HepG2 (cell line): ENCODE results near the gene ANG. TPM values are rescaled to one million over a fixed set of nuclear protein-coding genes. Genes with fewer than 3 reads are reported as not detected.

ENCODE experiments used
- AFF4 ChIP-seq: sonication (generic); formaldehyde crosslinking; IDR thresholded peaks from 2 replicates; pipeline ENCODE4 v1.4.0; 2020; ENCODE audit warnings: missing genetic modification reagents
- BORCS8-MEF2B ChIP-seq: sonication (generic); formaldehyde crosslinking; IDR thresholded peaks from 2 replicates; pipeline ENCODE4 v1.8.0; 2022; ENCODE audit warnings: mild to moderate bottlenecking, missing genetic modification reagents
- DPF2 ChIP-seq: sonication (generic); formaldehyde crosslinking; IDR thresholded peaks from 2 replicates; pipeline ENCODE4 v1.4.0; 2020; ENCODE audit warnings: mild to moderate bottlenecking, low read depth, missing genetic modification reagents, borderline replicate concordance
- HNRNPK ChIP-seq: fragments of 200-400 bp; formaldehyde crosslinking; IDR thresholded peaks from 2 replicates; pipeline ENCODE4 v1.6.1; 2018; ENCODE audit warnings: low read length, low read depth, moderate library complexity, mild to moderate bottlenecking; ENCODE audit not compliant: poor library complexity, severe bottlenecking
- HOXA3 ChIP-seq: sonication (generic); formaldehyde crosslinking; IDR thresholded peaks from 2 replicates; pipeline ENCODE4 v1.5.0; 2020; ENCODE audit warnings: missing genetic modification reagents
- KDM5B ChIP-seq: sonication (generic); formaldehyde crosslinking; IDR thresholded peaks from 2 replicates; pipeline ENCODE4 v1.4.0; 2020; ENCODE audit warnings: missing genetic modification reagents, mild to moderate bottlenecking, borderline replicate concordance
- MIER2 ChIP-seq: IDR thresholded peaks from 2 replicates; pipeline ENCODE4 v1.6.1; 2016; ENCODE audit warnings: missing biosample characterization, missing genetic modification reagents
- MYC ChIP-seq: sonication (generic); formaldehyde crosslinking; IDR thresholded peaks from 2 replicates; pipeline ENCODE4 v1.9.0; 2021; ENCODE audit warnings: missing genetic modification reagents, borderline replicate concordance
- NFKB2 ChIP-seq: sonication (generic); formaldehyde crosslinking; IDR thresholded peaks from 2 replicates; pipeline ENCODE4 v1.4.0; 2020; ENCODE audit warnings: missing genetic modification reagents, borderline replicate concordance
- NFYC ChIP-seq: IDR thresholded peaks from 2 replicates; pipeline ENCODE4 v1.6.1; 2016; ENCODE audit warnings: missing genetic modification reagents, missing compliant biosample characterization
- PAF1 ChIP-seq: IDR thresholded peaks from 2 replicates; pipeline ENCODE4 v1.6.1; 2016; ENCODE audit warnings: missing genetic modification reagents, missing compliant biosample characterization
- PPARG ChIP-seq: conservative IDR thresholded peaks from 2 replicates; pipeline ENCODE4 v1.6.1; 2016; ENCODE audit warnings: missing biosample characterization, missing genetic modification reagents
- SOX13 ChIP-seq, 3 experiments: fragments of 450-650 bp in 1 of 3; sonication (generic) in 1 of 3; formaldehyde crosslinking in 1 of 3; IDR thresholded peaks in 2 of 3; conservative IDR thresholded peaks in 1 of 3; 2 replicates each; pipeline versions ENCODE4 v1.5.0 to v1.6.1; 2016 to 2020; ENCODE audit warnings: antibody characterized with exemption in 1 of 3, mild to moderate bottlenecking in 1 of 3, missing compliant biosample characterization in 1 of 3, missing genetic modification reagents in 1 of 3, moderate library complexity in 1 of 3
- STAG1 ChIP-seq: sonication (generic); formaldehyde crosslinking; IDR thresholded peaks from 2 replicates; pipeline ENCODE4 v1.4.0; 2020; ENCODE audit warnings: missing genetic modification reagents
- TBX2 ChIP-seq: sonication (generic); formaldehyde crosslinking; IDR thresholded peaks from 2 replicates; pipeline ENCODE4 v1.5.0; 2020; ENCODE audit warnings: missing genetic modification reagents, mild to moderate bottlenecking, borderline replicate concordance
- TFDP2 ChIP-seq: sonication (generic); formaldehyde crosslinking; IDR thresholded peaks from 2 replicates; pipeline ENCODE4 v1.4.0; 2020; ENCODE audit warnings: missing genetic modification reagents
- ZNF282 ChIP-seq: fragments of 450-650 bp; IDR thresholded peaks from 2 replicates; pipeline ENCODE4 v1.6.1; 2018; ENCODE audit not compliant: partially characterized antibody
- ZNF547 ChIP-seq: sonication (generic); formaldehyde crosslinking; IDR thresholded peaks from 2 replicates; pipeline ENCODE4 v1.5.1; 2020; ENCODE audit warnings: mild to moderate bottlenecking, missing genetic modification reagents
- polyA plus RNA-seq, 8 experiments: library from polyadenylated mRNA; depleted of rRNA in 3 of 8; stranded (reverse) in 7 of 8; unstranded in 1 of 8; fragments of >200 nt; fragmentation: Illumina TruSeq in 4 of 8; extraction: Trizol in 4 of 8; gene quantifications; 2 replicates each; pipeline versions ENCODE4 v1.2.1 to v1.2.3, GENCODE V29; 2011 to 2016; ENCODE audit warnings: low read depth in 4 of 8, missing spikeins in 1 of 8, mixed read lengths in 1 of 8; ENCODE audit not compliant: insufficient read depth in 1 of 8
- total RNA-seq, 5 experiments: library from RNA; depleted of rRNA; stranded (reverse); fragments of >200 nt; fragmentation: Illumina TruSeq; extraction: Trizol; gene quantifications; 2 replicates each; pipeline ENCODE4 v1.2.3, GENCODE V29; 2016; ENCODE audit warnings: low read depth in 1 of 5
- TF ChIP-seq, protein P1 (sequence below): sonication (generic); formaldehyde crosslinking; IDR thresholded peaks from 2 replicates; pipeline ENCODE4 v1.8.0; 2022; ENCODE audit warnings: mild to moderate bottlenecking, missing genetic modification reagents, borderline replicate concordance
- TF ChIP-seq, protein P2 (sequence below): sonication (generic); formaldehyde crosslinking; IDR thresholded peaks from 2 replicates; pipeline ENCODE4 v1.8.1; 2022; ENCODE audit warnings: mild to moderate bottlenecking, missing genetic modification reagents

Gene ANG
- total and polyA plus RNA-seq, 2 of the 13 experiments (the other 11 are each of a cell fraction or from before 2014, with no cell fraction given): 83.6 to 401 TPM

DNA sequence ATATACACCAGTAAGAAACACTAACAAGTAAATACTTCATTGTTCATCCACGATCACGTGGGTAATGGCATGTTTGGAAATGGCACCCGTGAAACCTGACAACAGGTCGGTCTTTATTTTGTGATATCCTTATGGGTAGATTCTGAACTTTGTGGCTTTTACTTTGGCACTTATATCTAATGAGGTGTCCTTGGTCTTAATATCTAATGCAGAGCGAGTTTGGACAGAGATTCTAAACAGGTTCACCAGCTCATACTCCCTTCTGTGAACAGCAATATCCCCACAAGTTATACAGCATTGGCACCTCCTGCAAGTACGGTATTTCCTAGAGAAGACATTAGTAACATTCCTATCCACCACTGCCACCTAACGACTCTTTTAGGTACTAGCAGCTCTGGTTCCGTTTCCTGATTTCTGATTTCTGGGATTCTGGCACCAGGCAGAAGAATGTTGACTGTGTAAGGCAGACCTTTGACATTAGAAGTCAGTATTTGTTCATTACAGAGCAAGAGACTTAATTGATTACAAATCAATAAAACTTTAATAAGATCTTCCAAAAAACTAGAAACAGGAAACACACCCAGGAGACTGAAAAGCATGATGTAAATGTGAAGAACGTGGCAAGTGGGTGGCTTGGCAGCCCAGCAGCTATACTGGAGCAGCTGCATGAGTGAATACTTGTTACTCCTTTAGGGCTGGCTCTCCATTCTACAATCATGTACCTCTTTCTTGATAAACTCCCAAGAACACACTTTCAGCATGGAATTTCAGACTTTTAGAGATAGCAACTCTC, 2.5 kb downstream of the ANG start (continued):
- TF ChIP-seq AFF4 (CRISPR knock-in tag) (no peak), DPF2 (CRISPR knock-in tag) (no peak), BORCS8-MEF2B (no peak), TBX2 (CRISPR knock-in tag) (peak; percentile 69), MIER2 (CRISPR knock-in tag) (no peak), ZNF282 (no peak), TFDP2 (no peak), NFKB2 (CRISPR knock-in tag) (no peak), HOXA3 (CRISPR knock-in tag) (peak; percentile 17; the same call in 1 of the 2 replicates), STAG1 (CRISPR knock-in tag) (peak; percentile 89), MYC (CRISPR knock-in tag) (no peak), NFYC (CRISPR knock-in tag) (no peak), ZNF547 (CRISPR knock-in tag) (no peak), SOX13 (IDR thresholded peaks at IDR 0.05) (no peak), SOX13 (CRISPR knock-in tag; conservative IDR thresholded peaks at IDR 0.05 in 1 of 2, IDR thresholded peaks at IDR 0.05 in 1 of 2) (no peak), KDM5B (no peak), PPARG (CRISPR knock-in tag) (no peak; the same call in 1 of the 2 replicates), PAF1 (CRISPR knock-in tag) (peak; percentile 64; the same call in 1 of the 2 replicates), HNRNPK (no peak)
- TF ChIP-seq, protein P1, sequence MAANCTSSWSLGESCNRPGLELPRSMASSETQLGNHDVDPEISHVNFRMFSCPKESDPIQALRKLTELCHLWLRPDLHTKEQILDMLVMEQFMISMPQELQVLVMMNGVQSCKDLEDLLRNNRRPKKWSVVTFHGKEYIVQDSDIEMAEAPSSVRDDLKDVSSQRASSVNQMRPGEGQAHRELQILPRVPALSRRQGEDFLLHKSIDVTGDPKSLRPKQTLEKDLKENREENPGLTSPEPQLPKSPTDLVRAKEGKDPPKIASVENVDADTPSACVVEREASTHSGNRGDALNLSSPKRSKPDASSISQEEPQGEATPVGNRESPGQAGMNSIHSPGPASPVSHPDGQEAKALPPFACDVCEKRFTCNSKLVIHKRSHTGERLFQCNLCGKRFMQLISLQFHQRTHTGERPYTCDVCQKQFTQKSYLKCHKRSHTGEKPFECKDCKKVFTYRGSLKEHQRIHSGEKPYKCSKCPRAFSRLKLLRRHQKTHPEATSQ: no peak
- TF ChIP-seq, protein P2, sequence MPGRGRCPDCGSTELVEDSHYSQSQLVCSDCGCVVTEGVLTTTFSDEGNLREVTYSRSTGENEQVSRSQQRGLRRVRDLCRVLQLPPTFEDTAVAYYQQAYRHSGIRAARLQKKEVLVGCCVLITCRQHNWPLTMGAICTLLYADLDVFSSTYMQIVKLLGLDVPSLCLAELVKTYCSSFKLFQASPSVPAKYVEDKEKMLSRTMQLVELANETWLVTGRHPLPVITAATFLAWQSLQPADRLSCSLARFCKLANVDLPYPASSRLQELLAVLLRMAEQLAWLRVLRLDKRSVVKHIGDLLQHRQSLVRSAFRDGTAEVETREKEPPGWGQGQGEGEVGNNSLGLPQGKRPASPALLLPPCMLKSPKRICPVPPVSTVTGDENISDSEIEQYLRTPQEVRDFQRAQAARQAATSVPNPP: no peak
